HepG2 (cell line): ENCODE results near the gene PHF3. TPM values are rescaled to one million over a fixed set of nuclear protein-coding genes. Genes with fewer than 3 reads are reported as not detected.
A peak's percentile ranks its signal among the peaks of the same experiment; 100 is the strongest.

ENCODE experiments used
- ELF4 ChIP-seq: sonication (generic); formaldehyde crosslinking; IDR thresholded peaks from 2 replicates; pipeline ENCODE4 v1.5.0; 2020; ENCODE audit warnings: missing genetic modification reagents, mild to moderate bottlenecking, moderate library complexity, borderline replicate concordance
- IRF2 ChIP-seq: IDR thresholded peaks from 2 replicates; pipeline ENCODE4 v1.6.1; 2018; ENCODE audit warnings: missing genetic modification reagents, missing compliant biosample characterization
- KDM4B ChIP-seq: sonication (generic); formaldehyde crosslinking; IDR thresholded peaks from 2 replicates; pipeline ENCODE4 v1.4.0; 2020; ENCODE audit warnings: missing genetic modification reagents
- KLF6 ChIP-seq: IDR thresholded peaks from 2 replicates; pipeline ENCODE4 v1.8.0; 2016; ENCODE audit warnings: missing biosample characterization, missing genetic modification reagents
- MAZ ChIP-seq, 2 experiments: sonication (generic) in 1 of 2; formaldehyde crosslinking in 1 of 2; IDR thresholded peaks; 2 replicates each; pipeline versions ENCODE4 v1.5.0 to v1.6.1; 2012 to 2020; ENCODE audit warnings: low read depth in 2 of 2, mild to moderate bottlenecking in 2 of 2, borderline replicate concordance in 1 of 2, improper control_type of control experiment in 1 of 2, low read length in 1 of 2, missing genetic modification reagents in 1 of 2, moderate library complexity in 1 of 2
- MED13 ChIP-seq: sonication (generic); formaldehyde crosslinking; IDR thresholded peaks from 2 replicates; pipeline ENCODE4 v1.5.0; 2020; ENCODE audit warnings: missing genetic modification reagents
- NAIF1 ChIP-seq: sonication (generic); formaldehyde crosslinking; IDR thresholded peaks from 2 replicates; pipeline ENCODE4 v1.5.0; 2020; ENCODE audit warnings: mild to moderate bottlenecking, missing genetic modification reagents, borderline replicate concordance
- NFKB2 ChIP-seq: sonication (generic); formaldehyde crosslinking; IDR thresholded peaks from 2 replicates; pipeline ENCODE4 v1.4.0; 2020; ENCODE audit warnings: missing genetic modification reagents, borderline replicate concordance
- POGZ ChIP-seq: sonication (generic); formaldehyde crosslinking; IDR thresholded peaks from 2 replicates; pipeline ENCODE4 v1.4.0; 2020; ENCODE audit warnings: mild to moderate bottlenecking, missing genetic modification reagents
- RFX3 ChIP-seq: IDR thresholded peaks from 2 replicates; pipeline ENCODE4 v1.6.1; 2016; ENCODE audit warnings: missing biosample characterization, missing genetic modification reagents
- SKI ChIP-seq: fragments of 450-650 bp; IDR thresholded peaks from one replicate; pipeline ENCODE4 v1.6.1; 2018; ENCODE audit warnings: mild to moderate bottlenecking; ENCODE audit not compliant: partially characterized antibody
- TP53 ChIP-seq: sonication (generic); formaldehyde crosslinking; conservative IDR thresholded peaks from 2 replicates; pipeline ENCODE4 v1.4.0; 2020; ENCODE audit warnings: missing genetic modification reagents
- ZBTB7B ChIP-seq: sonication (generic); formaldehyde crosslinking; IDR thresholded peaks from 2 replicates; pipeline ENCODE4 v1.4.0; 2020; ENCODE audit warnings: missing genetic modification reagents
- ZNF234 ChIP-seq: sonication (generic); formaldehyde crosslinking; conservative IDR thresholded peaks from 2 replicates; pipeline ENCODE4 v1.5.1; 2020; ENCODE audit warnings: mild to moderate bottlenecking, missing genetic modification reagents
- ZNF543 ChIP-seq: sonication (generic); formaldehyde crosslinking; IDR thresholded peaks from 2 replicates; pipeline ENCODE4 v1.4.0; 2020; ENCODE audit warnings: mild to moderate bottlenecking, missing genetic modification reagents
- ZNF547 ChIP-seq: sonication (generic); formaldehyde crosslinking; IDR thresholded peaks from 2 replicates; pipeline ENCODE4 v1.5.1; 2020; ENCODE audit warnings: mild to moderate bottlenecking, missing genetic modification reagents
- ZNF556 ChIP-seq: sonication (generic); formaldehyde crosslinking; IDR thresholded peaks from 2 replicates; pipeline ENCODE4 v1.4.0; 2020; ENCODE audit warnings: mild to moderate bottlenecking, missing genetic modification reagents, borderline replicate concordance
- ZNF616 ChIP-seq: sonication (generic); formaldehyde crosslinking; IDR thresholded peaks from 2 replicates; pipeline ENCODE4 v1.5.0; 2020; ENCODE audit warnings: low read depth, mild to moderate bottlenecking, missing genetic modification reagents
- ZNF660 ChIP-seq: sonication (generic); formaldehyde crosslinking; IDR thresholded peaks from 2 replicates; pipeline ENCODE4 v1.5.1; 2020; ENCODE audit warnings: mild to moderate bottlenecking, low read depth, missing genetic modification reagents, borderline replicate concordance
- ZNF780A ChIP-seq: sonication (generic); formaldehyde crosslinking; IDR thresholded peaks from 2 replicates; pipeline ENCODE4 v1.8.0; 2022; ENCODE audit warnings: mild to moderate bottlenecking, missing genetic modification reagents, moderate library complexity
- polyA plus RNA-seq, 8 experiments: library from polyadenylated mRNA; depleted of rRNA in 3 of 8; stranded (reverse) in 7 of 8; unstranded in 1 of 8; fragments of >200 nt; fragmentation: Illumina TruSeq in 4 of 8; extraction: Trizol in 4 of 8; gene quantifications; 2 replicates each; pipeline versions ENCODE4 v1.2.1 to v1.2.3, GENCODE V29; 2011 to 2016; ENCODE audit warnings: low read depth in 4 of 8, missing spikeins in 1 of 8, mixed read lengths in 1 of 8; ENCODE audit not compliant: insufficient read depth in 1 of 8
- total RNA-seq, 5 experiments: library from RNA; depleted of rRNA; stranded (reverse); fragments of >200 nt; fragmentation: Illumina TruSeq; extraction: Trizol; gene quantifications; 2 replicates each; pipeline ENCODE4 v1.2.3, GENCODE V29; 2016; ENCODE audit warnings: low read depth in 1 of 5
- TF ChIP-seq, protein P1 (sequence below): IDR thresholded peaks from 2 replicates; pipeline ENCODE4 v1.6.1; 2016; ENCODE audit warnings: control low read depth
- TF ChIP-seq, protein P2 (sequence below): sonication (generic); formaldehyde crosslinking; conservative IDR thresholded peaks from 2 replicates; pipeline ENCODE4 v1.8.0; 2022; ENCODE audit warnings: low read depth, missing genetic modification reagents
- TF ChIP-seq, protein P3 (sequence below): sonication (generic); formaldehyde crosslinking; IDR thresholded peaks from 2 replicates; pipeline ENCODE4 v1.4.0; 2020; ENCODE audit warnings: missing genetic modification reagents
- TF ChIP-seq, protein P4 (sequence below): sonication (generic); formaldehyde crosslinking; IDR thresholded peaks from 2 replicates; pipeline ENCODE4 v1.4.0; 2020; ENCODE audit warnings: low read depth, mild to moderate bottlenecking, missing genetic modification reagents

Gene PHF3
- total and polyA plus RNA-seq, 2 of the 13 experiments (the other 11 are each of a cell fraction or from before 2014, with no cell fraction given) = 19.8 to 70.4 TPM

DNA sequence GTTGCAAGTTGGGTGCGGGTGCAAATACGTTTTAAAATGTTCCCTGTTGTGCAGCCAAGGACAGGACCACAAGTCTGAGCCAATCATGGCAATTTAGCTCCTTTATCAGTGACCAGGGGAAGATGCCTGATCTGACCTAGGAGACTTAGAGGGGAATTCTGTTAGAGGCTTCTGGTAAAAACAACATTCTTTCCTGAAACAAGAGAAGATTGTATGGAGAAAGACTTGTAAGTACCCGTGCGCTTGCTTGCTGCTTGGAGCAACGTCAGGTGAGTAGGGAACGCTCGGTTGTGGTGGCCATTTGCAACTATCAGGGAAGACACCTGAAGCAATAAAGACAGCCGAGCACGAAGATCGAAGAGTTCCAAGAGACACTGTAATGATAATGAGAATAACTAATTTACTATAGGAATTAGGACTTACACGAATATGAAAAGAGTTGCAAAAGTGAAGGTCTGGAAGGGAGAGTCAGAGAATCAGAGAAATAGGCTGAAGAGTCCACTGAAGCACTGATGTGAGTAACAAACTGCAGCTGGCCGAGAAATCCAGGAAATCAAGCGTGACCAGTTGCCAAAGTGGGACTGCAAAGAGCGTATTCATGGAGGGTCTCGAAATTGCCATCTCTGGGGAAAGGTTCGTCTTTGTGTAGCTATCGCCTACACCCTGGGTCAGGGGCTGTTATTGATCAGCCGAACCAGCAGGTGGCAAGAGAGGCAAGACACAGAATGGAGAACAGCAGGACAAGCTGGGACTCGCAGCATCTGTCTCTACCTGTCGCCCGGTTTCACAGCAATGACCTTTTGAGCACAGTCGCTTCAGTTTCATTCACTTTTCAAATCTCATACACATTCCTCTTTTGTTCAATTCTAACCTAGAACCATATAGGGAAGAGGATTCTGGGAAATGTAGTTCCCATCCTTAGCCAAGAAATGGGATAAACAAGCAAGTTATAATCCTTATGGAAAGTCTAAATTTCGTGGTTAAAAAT is 37.3 kb upstream of the PHF3 start (continued):
- TF ChIP-seq, protein P1, sequence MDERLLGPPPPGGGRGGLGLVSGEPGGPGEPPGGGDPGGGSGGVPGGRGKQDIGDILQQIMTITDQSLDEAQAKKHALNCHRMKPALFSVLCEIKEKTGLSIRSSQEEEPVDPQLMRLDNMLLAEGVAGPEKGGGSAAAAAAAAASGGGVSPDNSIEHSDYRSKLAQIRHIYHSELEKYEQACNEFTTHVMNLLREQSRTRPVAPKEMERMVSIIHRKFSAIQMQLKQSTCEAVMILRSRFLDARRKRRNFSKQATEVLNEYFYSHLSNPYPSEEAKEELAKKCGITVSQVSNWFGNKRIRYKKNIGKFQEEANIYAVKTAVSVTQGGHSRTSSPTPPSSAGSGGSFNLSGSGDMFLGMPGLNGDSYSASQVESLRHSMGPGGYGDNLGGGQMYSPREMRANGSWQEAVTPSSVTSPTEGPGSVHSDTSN = no peak
- TF ChIP-seq ZNF660 (CRISPR knock-in tag) (no peak), ZNF616 (no peak), POGZ (CRISPR knock-in tag) (peak; percentile 98), ZNF780A (CRISPR knock-in tag) (no peak), MED13 (CRISPR knock-in tag) (no peak), KLF6 (peak; percentile 72; the same call in 1 of the 2 replicates), TP53 (CRISPR knock-in tag) (peak; percentile 54; the same call in 1 of the 2 replicates), NFKB2 (CRISPR knock-in tag) (no peak), KDM4B (CRISPR knock-in tag) (peak; percentile 57; the same call in 1 of the 2 replicates), RFX3 (CRISPR knock-in tag) (no peak), ZNF556 (CRISPR knock-in tag) (no peak; the same call in 1 of the 2 replicates), SKI (no peak), ZNF234 (no peak), MAZ (IDR thresholded peaks at IDR 0.05; ENCODE audit: borderline replicate concordance, low read depth, low read length) (no peak), MAZ (CRISPR knock-in tag; IDR thresholded peaks at IDR 0.05; ENCODE audit: low read depth) (peak; percentile 76; the same call in 1 of the 2 replicates), IRF2 (CRISPR knock-in tag) (peak; percentile 86; the same call in 1 of the 2 replicates), ELF4 (CRISPR knock-in tag) (peak; percentile 87), NAIF1 (CRISPR knock-in tag) (peak; percentile 66; the same call in 1 of the 2 replicates), ZNF543 (CRISPR knock-in tag) (no peak), ZBTB7B (CRISPR knock-in tag) (no peak), ZNF547 (peak; percentile 64; the same call in 1 of the 2 replicates)
- TF ChIP-seq, protein P2, sequence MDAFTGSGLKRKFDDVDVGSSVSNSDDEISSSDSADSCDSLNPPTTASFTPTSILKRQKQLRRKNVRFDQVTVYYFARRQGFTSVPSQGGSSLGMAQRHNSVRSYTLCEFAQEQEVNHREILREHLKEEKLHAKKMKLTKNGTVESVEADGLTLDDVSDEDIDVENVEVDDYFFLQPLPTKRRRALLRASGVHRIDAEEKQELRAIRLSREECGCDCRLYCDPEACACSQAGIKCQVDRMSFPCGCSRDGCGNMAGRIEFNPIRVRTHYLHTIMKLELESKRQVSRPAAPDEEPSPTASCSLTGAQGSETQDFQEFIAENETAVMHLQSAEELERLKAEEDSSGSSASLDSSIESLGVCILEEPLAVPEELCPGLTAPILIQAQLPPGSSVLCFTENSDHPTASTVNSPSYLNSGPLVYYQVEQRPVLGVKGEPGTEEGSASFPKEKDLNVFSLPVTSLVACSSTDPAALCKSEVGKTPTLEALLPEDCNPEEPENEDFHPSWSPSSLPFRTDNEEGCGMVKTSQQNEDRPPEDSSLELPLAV (CRISPR knock-in tag) = 0 out of 2 replicates have a peak, but pooled peaks have one; percentile 29
- TF ChIP-seq, protein P3, sequence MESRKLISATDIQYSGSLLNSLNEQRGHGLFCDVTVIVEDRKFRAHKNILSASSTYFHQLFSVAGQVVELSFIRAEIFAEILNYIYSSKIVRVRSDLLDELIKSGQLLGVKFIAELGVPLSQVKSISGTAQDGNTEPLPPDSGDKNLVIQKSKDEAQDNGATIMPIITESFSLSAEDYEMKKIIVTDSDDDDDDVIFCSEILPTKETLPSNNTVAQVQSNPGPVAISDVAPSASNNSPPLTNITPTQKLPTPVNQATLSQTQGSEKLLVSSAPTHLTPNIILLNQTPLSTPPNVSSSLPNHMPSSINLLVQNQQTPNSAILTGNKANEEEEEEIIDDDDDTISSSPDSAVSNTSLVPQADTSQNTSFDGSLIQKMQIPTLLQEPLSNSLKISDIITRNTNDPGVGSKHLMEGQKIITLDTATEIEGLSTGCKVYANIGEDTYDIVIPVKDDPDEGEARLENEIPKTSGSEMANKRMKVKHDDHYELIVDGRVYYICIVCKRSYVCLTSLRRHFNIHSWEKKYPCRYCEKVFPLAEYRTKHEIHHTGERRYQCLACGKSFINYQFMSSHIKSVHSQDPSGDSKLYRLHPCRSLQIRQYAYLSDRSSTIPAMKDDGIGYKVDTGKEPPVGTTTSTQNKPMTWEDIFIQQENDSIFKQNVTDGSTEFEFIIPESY (CRISPR knock-in tag) = peak; percentile 27; the same call in 1 of the 2 replicates
- TF ChIP-seq, protein P4, sequence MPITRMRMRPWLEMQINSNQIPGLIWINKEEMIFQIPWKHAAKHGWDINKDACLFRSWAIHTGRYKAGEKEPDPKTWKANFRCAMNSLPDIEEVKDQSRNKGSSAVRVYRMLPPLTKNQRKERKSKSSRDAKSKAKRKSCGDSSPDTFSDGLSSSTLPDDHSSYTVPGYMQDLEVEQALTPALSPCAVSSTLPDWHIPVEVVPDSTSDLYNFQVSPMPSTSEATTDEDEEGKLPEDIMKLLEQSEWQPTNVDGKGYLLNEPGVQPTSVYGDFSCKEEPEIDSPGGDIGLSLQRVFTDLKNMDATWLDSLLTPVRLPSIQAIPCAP (CRISPR knock-in tag) = no peak
